Parathyroid adenoma (tissue), 2 donors: Measurements from ENCODE around the gene SENP3.
A peak's percentile ranks its signal among the peaks of the same experiment; 100 is the strongest.

ENCODE experiments used
- H2AFZ ChIP-seq: fragments of 300-600 bp; sonication (generic); one replicate; pipeline ENCODE4 v1.7.0; 2017; ENCODE audit warnings: antibody characterized with exemption, mild to moderate bottlenecking
- H3K27ac ChIP-seq: fragments of 300-600 bp; sonication (generic); one replicate; pipeline ENCODE4 v1.7.0; 2017
- H3K27me3 ChIP-seq: fragments of 300-600 bp; sonication (generic); one replicate; pipeline ENCODE4 v1.7.0; 2017; ENCODE audit warnings: low read length; ENCODE audit not compliant: control insufficient read depth, insufficient read depth
- H3K36me3 ChIP-seq: fragments of 300-600 bp; sonication (generic); one replicate; pipeline ENCODE4 v1.7.0; 2017; ENCODE audit warnings: low read length; ENCODE audit not compliant: control insufficient read depth, insufficient read depth
- H3K4me1 ChIP-seq: fragments of 300-600 bp; sonication (generic); one replicate; pipeline ENCODE4 v1.7.0; 2017; ENCODE audit warnings: control low read depth
- H3K4me2 ChIP-seq: fragments of 300-600 bp; sonication (generic); one replicate; pipeline ENCODE4 v1.7.0; 2017; ENCODE audit warnings: low read length
- H3K4me3 ChIP-seq: fragments of 300-600 bp; sonication (generic); one replicate; pipeline ENCODE4 v1.7.0; 2017; ENCODE audit warnings: low read depth, low read length
- H3K79me2 ChIP-seq: fragments of 300-600 bp; sonication (generic); one replicate; pipeline ENCODE4 v1.7.0; 2017; ENCODE audit warnings: control low read depth
- H3K9ac ChIP-seq: fragments of 300-600 bp; sonication (generic); one replicate; pipeline ENCODE4 v1.7.0; 2017; ENCODE audit warnings: mild to moderate bottlenecking
- H3K9me3 ChIP-seq: fragments of 300-600 bp; sonication (generic); one replicate; pipeline ENCODE4 v1.7.0; 2017; ENCODE audit warnings: low read length; ENCODE audit not compliant: control insufficient read depth
- CTCF ChIP-seq: fragments of 300-600 bp; sonication (generic); IDR thresholded peaks from one replicate; pipeline ENCODE4 v1.7.0; 2017; ENCODE audit warnings: antibody characterized with exemption, mild to moderate bottlenecking
- donor health status: primary hyperparathyroidism.

Gene SENP3

DNA sequence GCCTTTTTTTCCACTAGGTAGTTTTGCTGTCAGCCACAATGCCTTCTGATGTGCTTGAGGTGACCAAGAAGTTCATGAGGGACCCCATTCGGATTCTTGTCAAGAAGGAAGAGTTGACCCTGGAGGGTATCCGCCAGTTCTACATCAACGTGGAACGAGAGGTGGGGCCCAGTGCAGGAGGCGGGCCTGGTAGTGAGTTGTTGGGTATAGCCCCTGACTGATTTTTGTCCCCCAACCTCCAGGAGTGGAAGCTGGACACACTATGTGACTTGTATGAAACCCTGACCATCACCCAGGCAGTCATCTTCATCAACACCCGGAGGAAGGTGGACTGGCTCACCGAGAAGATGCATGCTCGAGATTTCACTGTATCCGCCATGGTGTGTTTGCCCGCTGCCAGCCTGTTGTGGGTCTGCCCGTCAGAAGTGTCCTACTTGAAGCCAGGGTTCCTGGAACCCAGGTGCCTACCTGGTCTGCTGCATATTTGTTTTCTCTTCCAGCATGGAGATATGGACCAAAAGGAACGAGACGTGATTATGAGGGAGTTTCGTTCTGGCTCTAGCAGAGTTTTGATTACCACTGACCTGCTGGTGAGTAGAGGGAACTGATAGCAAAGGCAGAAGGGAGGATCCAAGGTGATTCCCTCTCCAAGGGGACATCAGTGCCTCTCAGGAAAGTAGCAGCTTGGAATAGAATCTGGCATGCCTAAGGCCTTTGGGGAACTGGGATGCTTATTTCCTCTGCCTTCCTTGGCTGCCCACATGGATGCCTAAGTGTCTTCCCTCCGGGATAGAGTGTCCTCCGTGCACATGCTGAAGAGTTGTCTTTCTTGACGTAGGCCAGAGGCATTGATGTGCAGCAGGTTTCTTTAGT is 15.8 kb downstream of the SENP3 start:
- Histone ChIP-seq H3K4me3 (no peak overlapping the region), H2AFZ (no peak overlapping the region), H3K27me3 (no peaks in the 10 kb centered on the region), H3K9me3 (no peaks in the 10 kb centered on the region), H3K9ac (no peak overlapping the region), H3K79me2 (peaks cover 17% of the 10 kb centered on the region), H3K36me3 (no peaks in the 10 kb centered on the region), H3K4me2 (no peak overlapping the region), H3K27ac (no peak overlapping the region), H3K4me1 (peaks cover 11% of the 10 kb centered on the region)
- TF ChIP-seq CTCF, result no peak

DNA sequence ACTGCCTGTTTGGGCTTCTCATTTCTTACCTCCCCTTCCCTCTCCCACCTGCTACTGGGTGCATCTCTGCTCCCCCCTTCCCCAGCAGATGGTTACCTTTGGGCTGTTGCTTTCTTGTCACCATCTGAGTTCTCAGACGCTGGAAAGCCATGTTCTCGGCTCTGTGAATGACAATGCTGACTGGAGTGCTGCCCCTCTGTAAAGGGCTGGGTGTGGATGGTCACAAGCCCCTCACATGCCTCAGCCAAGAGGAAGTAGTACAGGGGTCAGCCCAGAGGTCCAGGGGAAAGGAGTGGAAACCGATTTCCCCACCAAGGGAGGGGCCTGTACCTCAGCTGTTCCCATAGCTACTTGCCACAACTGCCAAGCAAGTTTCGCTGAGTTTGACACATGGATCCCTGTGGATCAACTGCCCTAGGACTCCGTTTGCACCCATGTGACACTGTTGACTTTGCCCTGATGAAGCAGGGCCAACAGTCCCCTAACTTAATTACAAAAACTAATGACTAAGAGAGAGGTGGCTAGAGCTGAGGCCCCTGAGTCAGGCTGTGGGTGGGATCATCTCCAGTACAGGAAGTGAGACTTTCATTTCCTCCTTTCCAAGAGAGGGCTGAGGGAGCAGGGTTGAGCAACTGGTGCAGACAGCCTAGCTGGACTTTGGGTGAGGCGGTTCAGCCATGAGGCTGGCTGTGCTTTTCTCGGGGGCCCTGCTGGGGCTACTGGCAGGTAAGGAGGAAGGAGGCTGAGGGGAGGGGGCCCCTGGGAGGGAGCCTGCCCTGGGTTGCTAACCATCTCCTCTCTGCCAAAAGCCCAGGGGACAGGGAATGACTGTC is 17.5 kb downstream of the SENP3 start, which contains the start of gene CD68:
Gene CD68 (plus strand): TSS at position 638 of the 833 bp plus-strand sequence. CDS start 40 bp downstream, at position 678.
- H3K79me2 ChIP-seq, result peaks cover 19% of the 10 kb centered on the region
- peaks cover 19% of the 10 kb centered on the region for H3K4me1 ChIP-seq
- no peak for TF ChIP-seq CTCF
- no peak within 1 kb of the TSS for H2AFZ ChIP-seq
- no peak within 1 kb of the TSS for H3K4me3 ChIP-seq
- H3K27me3 ChIP-seq, result no peaks in the 10 kb centered on the region
- H3K27ac ChIP-seq, result peak within 1 kb of the TSS; percentile 50
- no peaks in the 10 kb centered on the region for H3K36me3 ChIP-seq
- H3K4me2 ChIP-seq, result no peak within 1 kb of the TSS
- H3K9ac ChIP-seq, result no peak within 1 kb of the TSS
- no peaks in the 10 kb centered on the region for H3K9me3 ChIP-seq

DNA sequence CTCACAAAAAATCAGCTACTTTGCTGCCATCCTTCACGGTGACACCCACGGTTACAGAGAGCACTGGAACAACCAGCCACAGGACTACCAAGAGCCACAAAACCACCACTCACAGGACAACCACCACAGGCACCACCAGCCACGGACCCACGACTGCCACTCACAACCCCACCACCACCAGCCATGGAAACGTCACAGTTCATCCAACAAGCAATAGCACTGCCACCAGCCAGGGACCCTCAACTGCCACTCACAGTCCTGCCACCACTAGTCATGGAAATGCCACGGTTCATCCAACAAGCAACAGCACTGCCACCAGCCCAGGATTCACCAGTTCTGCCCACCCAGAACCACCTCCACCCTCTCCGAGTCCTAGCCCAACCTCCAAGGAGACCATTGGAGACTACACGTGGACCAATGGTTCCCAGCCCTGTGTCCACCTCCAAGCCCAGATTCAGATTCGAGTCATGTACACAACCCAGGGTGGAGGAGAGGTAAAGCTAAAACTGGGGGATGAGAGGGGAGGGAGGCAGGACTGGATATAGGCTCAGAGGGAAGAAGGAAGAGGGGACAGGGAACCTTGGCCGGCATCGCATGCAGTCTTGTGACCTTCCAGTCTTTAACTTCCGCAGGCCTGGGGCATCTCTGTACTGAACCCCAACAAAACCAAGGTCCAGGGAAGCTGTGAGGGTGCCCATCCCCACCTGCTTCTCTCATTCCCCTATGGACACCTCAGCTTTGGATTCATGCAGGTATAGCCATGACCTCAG is 18.3 kb downstream of the SENP3 start:
- H3K36me3 ChIP-seq, result no peaks in the 10 kb centered on the region
- no peaks in the 10 kb centered on the region for H3K9me3 ChIP-seq
- no peak overlapping the region for H2AFZ ChIP-seq
- no peak overlapping the region for H3K4me3 ChIP-seq
- H3K9ac ChIP-seq, result no peak overlapping the region
- H3K27me3 ChIP-seq, result no peaks in the 10 kb centered on the region
- H3K79me2 ChIP-seq, result peaks cover 19% of the 10 kb centered on the region
- H3K27ac ChIP-seq, result peak overlapping the region; percentile 50
- H3K4me1 ChIP-seq, result peaks cover 18% of the 10 kb centered on the region
- no peak for TF ChIP-seq CTCF
- no peak overlapping the region for H3K4me2 ChIP-seq

DNA sequence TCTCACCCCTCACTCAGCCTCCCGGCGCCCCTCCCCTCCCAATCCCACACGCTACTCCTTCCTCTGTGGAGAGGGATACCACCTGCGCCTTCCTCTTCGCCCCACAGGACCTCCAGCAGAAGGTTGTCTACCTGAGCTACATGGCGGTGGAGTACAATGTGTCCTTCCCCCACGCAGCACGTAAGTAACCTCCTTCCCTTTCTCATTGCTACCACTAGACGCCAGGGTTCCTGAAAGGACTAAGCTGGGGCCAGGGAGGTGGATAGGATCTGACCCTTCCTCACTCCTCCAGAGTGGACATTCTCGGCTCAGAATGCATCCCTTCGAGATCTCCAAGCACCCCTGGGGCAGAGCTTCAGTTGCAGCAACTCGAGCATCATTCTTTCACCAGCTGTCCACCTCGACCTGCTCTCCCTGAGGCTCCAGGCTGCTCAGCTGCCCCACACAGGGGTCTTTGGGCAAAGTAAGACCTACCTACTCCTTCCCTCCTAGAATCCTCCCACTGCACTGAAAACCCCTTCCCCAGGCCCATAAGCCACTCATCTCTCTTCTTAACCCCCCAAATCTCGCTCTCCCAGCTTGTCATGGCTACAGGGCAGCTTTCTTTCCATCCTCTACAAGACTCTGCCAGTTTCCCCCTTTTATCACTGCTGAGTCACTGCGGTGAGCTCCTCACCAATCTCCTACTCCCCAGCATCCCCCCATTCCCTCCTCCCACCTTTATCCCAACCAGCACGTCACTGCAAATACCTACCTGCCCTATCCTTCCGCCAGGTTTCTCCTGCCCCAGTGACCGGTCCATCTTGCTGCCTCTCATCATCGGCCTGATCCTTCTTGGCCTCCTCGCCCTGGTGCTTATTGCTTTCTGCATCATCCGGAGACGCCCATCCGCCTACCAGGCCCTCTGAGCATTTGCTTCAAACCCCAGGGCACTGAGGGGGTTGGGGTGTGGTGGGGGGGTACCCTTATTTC is 19.2 kb downstream of the SENP3 start:
- Histone ChIP-seq H3K9ac (no peak overlapping the region), H3K36me3 (no peaks in the 10 kb centered on the region), H2AFZ (no peak overlapping the region), H3K4me3 (no peak overlapping the region), H3K27ac (no peak overlapping the region), H3K4me1 (peaks cover 16% of the 10 kb centered on the region), H3K79me2 (peaks cover 16% of the 10 kb centered on the region), H3K27me3 (no peaks in the 10 kb centered on the region), H3K4me2 (no peak overlapping the region), H3K9me3 (no peaks in the 10 kb centered on the region)
- no peak for TF ChIP-seq CTCF
